Lung microvascular endothelial cell (primary cell): ENCODE data around the gene MACROD1. TPM values are rescaled to one million over a fixed set of nuclear protein-coding genes. Genes with fewer than 3 reads are reported as not detected.

Experiments
- DNase-seq, 2 donors: peaks; one replicate each; pipeline versions ENCODE4 v3.0.0 to v3.0.0-alpha.2; 2010; ENCODE audit warnings: low read depth in 2 of 2
- total RNA-seq: library from RNA; depleted of rRNA; stranded (reverse); fragments of >200 nt; gene quantifications from 2 replicates; pipeline ENCODE4 v1.2.1, GENCODE V29; 2014

The MACROD1 gene
- total RNA-seq, 1 donor from 2014 or later: 31.5 TPM

GRCh38 chr11:64036087-64037026, 129.6 kb downstream of the MACROD1 start:
- peak; percentile 15 to 32 for DNase-seq

GRCh38 chr11:64035576-64035975, 130.3 kb downstream of the MACROD1 start, which contains the start of gene FLRT1:
TSS of gene FLRT1 (plus strand) at chr11:64035931. CDS start at chr11:64116268, 80,337 bp downstream.
- DNase-seq: no peak

GRCh38 chr11:64035081-64035524, 130.8 kb downstream of the MACROD1 start:
- no peak for DNase-seq

GRCh38 chr11:64034411-64034811, 131.5 kb downstream of the MACROD1 start:
- DNase-seq: no peak

GRCh38 chr11:64032050-64032449, 133.9 kb downstream of the MACROD1 start:
- no peak for DNase-seq

- no peak for DNase-seq
Measured at GRCh38 chr11:64031001-64031400, 134.9 kb downstream of the MACROD1 start.

- DNase-seq: no peak
Measured at GRCh38 chr11:64029773-64030172, 136.1 kb downstream of the MACROD1 start.

GRCh38 chr11:64028398-64029115, 137.4 kb downstream of the MACROD1 start:
- peak in 1 of 2 donors; percentile 10 for DNase-seq

GRCh38 chr11:64027651-64028397, 138.1 kb downstream of the MACROD1 start:
- DNase-seq: no peak

- no peak for DNase-seq
Measured at GRCh38 chr11:64026575-64027205, 139.2 kb downstream of the MACROD1 start.

GRCh38 chr11:64025205-64025604, 140.7 kb downstream of the MACROD1 start:
- peak in 1 of 2 donors; percentile 22 for DNase-seq

- no peak for DNase-seq
Measured at GRCh38 chr11:64023712-64024710, 141.9 kb downstream of the MACROD1 start.

GRCh38 chr11:64022125-64022784, 143.7 kb downstream of the MACROD1 start:
- no peak for DNase-seq

GRCh38 chr11:64021757-64022093, 144.2 kb downstream of the MACROD1 start:
- DNase-seq: no peak

- no peak for DNase-seq
Measured at GRCh38 chr11:64020976-64021756, 144.7 kb downstream of the MACROD1 start.

GRCh38 chr11:64019106-64020037, 146.5 kb downstream of the MACROD1 start:
- no peak for DNase-seq

- DNase-seq: no peak
Measured at GRCh38 chr11:64018310-64018709, 147.6 kb downstream of the MACROD1 start.

- DNase-seq: no peak
Measured at GRCh38 chr11:64017945-64018224, 148.0 kb downstream of the MACROD1 start.
